Effector CD4-positive, alpha-beta T cell (primary cell): ENCODE data around the gene ERFE. TPM values are rescaled to one million over a fixed set of nuclear protein-coding genes. Genes with fewer than 3 reads are reported as not detected.
"Not testable (repeated sequence)": the region's sequence is repeated elsewhere in the genome, so short reads cannot be mapped to it uniquely, and the experiment has no call there.

ENCODE experiments used
- DNase-seq: peaks from one replicate; pipeline ENCODE4 v3.0.0-alpha.2; 2020
- total RNA-seq: gene quantifications from one replicate; lab custom pipeline; 2026; lab: John Stamatoyannopoulos, UW

Gene ERFE, protein sequence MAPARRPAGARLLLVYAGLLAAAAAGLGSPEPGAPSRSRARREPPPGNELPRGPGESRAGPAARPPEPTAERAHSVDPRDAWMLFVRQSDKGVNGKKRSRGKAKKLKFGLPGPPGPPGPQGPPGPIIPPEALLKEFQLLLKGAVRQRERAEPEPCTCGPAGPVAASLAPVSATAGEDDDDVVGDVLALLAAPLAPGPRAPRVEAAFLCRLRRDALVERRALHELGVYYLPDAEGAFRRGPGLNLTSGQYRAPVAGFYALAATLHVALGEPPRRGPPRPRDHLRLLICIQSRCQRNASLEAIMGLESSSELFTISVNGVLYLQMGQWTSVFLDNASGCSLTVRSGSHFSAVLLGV
- not detected for total RNA-seq

DNA sequence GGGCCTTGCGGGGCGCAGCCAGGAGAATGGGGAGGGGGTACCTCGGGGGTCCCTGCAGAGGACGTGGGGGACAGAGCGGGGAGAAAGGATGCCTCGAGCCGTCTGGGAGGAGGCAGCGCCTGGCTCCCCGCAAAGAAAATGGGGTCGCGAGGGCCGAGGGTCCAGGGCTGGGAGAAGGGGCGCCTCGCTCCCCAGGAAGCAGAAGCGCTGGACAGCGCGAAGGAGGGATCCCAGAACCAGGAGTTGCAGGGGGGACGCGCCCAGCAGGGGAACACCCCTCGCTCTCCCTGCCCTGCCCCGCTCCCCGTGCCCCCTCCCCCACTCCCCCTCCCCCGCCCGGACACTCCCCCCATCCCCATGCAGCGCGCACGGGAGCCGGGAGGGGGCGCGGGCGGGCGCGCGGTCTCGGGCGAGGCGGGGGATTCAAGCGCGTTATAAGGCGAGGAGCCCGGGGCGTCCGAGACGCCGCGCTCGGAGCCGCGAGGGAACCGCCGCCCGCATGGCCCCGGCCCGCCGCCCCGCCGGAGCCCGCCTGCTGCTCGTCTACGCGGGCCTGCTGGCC, at the start of gene ERFE:
TSS of gene ERFE (plus strand) at position 462 of the 562 bp plus-strand sequence. CDS start at position 500, 38 bp downstream.
- no peak for DNase-seq

DNA sequence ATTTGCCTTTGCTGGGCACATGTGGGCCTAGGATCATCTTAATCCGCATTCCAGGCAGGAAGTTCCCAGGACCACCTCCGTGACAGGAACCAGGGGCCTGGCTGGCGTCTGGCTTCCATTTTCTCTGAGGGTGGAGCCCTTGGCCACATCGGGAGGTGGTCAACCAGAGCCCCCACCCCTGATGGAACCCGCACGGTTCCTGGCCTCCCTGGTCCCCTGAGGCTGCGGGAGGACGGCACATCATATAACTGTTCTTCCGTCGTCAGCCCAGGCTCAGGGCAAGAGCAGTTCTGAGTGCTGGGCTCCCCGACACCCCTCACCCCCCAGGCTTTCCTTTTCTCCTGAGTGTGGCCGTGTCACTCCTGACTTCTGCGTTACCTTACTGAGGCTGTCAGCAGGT, 45.2 kb upstream of the ERFE start:
- no peak for DNase-seq

DNA sequence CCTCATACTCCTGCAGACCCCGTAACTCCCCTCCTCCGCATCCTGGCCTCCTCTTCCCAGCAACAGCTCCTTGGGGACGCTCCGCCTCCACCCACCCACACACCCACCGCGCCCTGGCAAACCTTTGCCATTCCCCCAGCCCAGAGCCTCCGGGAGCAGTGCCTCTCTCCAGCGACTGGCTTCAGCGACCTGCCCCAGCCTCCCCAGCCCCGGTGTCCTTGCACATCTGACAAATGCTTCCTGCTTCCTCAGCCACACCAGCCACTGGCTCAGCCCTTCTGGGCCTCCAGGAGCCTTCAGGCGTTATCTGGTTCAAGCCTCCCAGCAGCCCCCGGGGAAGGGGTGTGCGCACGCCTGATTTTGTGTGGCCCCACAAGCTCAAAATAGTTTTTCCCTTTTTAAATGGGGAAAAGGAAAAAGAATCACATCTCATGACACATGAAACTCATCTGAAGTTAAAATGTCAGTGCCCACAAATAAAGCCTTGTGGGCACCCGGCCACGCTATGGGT, 44.4 kb upstream of the ERFE start:
- DNase-seq: no peak

DNA sequence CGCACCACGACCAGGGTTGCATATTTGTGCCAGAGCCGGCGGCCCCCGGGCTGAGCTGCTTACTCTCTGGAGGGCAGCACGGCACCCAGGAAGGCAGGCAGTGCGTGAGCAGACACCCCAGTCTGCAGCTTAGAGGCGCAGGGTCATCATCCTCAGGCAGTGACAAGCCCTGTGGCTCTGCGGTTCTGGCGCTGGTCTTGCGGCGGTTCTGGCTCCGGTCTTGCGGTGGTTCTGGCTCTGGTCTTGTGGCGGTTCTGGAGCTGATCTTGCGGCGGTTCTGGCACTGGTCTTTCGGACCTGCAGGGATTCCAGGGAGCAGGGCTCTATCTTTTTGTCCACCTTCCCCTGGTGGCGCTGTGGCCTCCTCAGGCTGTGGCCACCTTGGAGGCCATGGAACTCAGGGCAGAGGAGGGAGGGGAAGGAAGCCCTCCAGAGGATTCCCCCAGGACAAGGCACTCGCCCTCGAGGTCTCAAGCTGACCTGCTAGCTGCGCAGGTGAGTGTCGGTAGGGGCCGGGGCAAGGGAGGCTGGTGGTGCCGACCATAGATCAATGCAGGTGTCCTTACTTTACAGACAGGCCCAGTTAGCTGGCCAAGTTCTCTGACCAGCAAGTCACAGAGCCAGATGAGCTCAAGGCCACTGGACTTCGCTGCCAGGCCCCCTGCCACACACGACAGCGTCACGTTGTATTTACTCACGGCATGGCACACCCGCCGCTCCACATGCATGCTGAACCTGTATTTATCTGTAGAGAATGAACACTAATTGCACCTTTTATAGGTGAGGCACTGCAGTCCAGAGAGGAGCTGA, 43.7 kb upstream of the ERFE start:
- no peak for DNase-seq

DNA sequence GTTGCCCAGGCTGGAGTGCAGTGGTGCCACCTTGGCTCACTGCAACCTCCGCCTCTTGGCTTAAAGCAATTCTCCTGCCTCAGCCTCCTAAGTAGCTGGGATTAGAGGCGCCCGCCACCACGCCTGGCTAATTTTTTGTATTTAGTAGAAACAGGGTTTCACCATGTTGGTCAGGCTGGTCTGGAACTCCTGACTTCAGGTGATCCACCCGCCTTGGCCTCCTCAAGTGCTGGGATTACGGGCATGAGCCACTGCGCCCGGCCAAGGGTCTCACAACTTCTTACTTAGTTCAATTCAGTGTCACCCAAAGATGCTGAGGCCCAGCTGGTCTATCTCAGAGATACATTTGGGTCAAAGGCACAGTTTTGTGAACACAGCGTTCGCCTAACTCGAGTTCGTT, 43.1 kb upstream of the ERFE start:
- DNase-seq: not testable (repeated sequence)

DNA sequence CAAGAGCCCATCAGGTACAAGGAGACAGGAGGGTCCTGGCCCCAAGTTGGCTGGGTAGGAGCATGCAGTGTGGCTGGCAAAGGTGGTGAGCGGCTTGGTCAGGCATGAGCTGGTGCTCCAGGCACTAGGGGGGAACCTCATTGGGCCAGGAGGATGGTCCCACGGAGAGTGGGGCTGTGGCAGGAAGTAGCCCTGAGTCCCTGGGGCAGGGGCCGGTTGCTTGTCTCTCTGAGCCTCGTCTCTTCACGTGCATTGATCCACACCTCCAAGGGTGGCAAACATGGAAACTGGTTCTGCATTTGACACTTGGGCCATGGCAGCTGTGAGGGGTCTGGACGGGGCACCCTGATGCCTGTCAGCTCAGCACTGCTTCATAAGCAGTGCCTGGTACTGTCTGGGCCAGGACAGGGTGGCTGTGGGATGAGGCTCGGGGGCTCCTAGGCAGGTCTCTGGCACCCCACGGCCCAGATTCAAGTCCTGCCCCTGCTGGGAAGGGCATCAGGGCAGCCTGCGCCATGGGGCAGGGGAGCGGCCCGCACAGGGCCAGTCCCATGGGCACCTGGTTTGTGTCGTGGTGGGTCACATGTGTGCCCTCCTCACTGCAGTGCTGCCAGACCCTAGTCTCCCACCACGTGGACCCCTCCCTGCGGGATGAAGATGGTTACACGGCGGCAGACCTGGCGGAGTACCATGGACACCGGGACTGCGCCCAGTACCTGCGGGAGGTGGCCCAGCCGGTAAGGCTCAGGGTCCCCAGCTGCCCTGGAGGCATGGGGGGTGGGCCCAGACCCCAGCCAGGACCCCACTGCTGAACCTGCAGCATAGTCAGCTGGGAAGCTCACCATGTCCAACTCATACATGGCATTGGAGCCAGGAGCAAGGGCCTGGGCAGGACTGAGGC, 42.2 kb upstream of the ERFE start:
- DNase-seq: no peak

DNA sequence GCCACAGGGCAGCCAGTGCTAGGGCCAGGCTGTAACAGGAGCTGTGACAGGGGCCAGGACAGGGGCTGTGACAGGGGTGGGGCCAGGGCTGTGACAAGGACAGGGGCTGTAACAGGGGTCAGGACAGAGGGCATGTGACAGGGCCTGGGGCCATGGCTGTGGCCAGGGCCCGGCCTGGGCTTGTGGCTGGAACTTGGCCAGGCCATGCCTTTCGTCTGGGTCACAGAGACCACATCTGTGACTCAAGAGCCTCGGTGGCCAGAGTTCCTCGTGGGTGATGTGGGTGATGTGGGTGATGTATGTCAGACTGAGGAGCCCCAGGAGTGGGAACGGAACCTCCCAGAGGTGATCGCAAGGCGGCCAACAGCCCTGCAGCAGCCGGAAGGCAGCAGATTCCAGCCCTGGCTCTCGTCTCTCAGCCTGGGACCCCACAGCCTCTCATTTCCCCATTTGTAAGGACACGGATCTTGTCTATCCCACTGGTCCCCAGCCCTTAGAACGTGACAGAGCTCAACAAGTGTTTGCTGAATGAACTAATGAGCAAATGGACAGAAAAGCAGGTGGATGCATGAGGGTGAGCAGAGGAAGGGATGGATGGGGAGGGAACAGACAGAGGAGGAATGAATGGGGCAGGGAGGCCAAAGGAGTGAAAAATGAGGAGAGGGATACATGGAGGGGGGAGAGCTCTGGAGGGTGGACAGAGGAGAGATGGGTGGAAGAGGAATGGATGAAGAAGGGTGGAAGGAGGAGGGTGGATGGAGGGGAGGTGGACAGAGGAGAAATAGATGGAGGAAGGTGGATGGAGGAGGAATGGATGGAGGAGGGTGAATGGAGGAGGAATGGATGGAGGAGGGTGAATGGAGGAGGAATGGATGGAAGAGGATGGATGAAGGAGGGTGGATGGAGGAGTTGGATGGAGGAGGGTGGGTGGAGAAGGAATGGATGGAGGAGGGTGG, 41.3 kb upstream of the ERFE start:
- no peak for DNase-seq

DNA sequence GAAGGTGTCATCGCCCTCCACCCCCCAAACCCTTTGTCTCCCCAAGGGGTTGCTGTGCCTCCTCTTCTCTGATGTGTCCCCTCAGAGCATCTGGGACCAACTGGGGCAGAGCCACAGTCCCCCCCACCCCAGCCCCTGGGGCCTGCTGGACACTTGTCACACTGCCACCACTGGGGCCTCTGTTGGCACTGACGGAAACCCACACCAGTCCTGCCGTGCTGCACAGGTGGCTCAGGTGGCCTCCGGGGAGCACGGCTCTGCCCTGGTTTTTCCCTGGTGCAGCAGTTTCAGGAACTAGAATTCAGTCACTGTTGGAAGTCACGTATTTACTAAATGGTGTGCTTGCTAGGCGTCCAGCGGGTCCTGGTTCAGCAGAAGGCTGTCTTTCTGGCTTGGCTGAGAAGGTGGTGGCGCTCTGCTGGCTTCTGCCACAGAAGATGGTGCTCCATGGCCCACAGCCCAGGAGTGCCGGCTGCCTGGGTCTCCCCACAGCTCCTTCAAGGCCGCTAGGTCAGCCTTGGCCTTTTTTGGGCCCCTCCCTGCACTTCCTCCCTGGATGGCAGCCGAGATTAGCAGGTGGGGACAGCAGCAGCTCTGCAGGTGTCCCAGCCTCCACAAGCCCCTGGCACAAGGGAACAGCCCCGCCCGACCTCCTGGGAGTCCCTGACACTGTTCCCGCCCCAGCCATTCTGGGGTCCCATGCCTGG, 38.9 kb upstream of the ERFE start:
- no peak for DNase-seq

DNA sequence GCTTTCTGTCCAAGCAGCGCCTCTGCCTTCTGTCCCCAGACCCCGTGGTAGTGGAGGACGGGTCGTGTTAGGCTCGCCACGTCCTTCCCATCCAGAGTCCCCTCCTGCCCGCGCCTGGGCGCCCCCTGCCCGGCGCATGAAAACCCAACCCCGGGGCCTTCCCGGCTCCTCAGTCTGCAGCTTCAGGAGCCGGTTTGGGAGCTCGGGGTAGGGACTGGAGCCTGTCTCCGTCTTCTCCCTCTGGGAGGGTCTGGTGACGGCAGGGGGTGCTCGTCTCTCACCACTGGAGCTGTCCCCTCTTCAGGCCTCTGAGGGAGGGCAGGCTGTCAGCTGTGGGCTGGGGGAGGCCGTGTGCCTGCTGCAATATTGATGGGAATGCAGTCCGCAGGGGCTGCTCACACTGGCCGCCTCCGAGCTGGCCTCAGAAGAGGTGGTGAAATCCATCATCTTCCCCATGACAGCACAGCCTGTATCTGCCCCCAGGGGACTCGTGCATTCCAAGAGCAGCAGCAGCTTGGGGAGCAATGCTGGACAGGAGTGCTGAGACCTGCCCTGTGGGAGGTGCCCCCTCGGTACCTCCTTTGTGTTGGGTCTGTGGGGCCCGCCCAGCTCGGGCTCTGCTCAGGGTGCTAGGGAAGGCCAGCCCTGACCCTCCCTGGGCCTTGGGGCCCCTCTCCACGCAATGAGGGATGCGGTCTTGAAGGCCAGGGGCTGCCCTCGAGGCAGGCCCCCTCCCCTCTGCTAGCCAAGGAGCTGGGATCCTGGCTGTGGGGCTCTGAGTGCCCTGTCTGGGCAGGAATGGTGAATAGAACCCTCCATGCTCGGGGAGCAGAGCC, 38.1 kb upstream of the ERFE start:
- no peak for DNase-seq

DNA sequence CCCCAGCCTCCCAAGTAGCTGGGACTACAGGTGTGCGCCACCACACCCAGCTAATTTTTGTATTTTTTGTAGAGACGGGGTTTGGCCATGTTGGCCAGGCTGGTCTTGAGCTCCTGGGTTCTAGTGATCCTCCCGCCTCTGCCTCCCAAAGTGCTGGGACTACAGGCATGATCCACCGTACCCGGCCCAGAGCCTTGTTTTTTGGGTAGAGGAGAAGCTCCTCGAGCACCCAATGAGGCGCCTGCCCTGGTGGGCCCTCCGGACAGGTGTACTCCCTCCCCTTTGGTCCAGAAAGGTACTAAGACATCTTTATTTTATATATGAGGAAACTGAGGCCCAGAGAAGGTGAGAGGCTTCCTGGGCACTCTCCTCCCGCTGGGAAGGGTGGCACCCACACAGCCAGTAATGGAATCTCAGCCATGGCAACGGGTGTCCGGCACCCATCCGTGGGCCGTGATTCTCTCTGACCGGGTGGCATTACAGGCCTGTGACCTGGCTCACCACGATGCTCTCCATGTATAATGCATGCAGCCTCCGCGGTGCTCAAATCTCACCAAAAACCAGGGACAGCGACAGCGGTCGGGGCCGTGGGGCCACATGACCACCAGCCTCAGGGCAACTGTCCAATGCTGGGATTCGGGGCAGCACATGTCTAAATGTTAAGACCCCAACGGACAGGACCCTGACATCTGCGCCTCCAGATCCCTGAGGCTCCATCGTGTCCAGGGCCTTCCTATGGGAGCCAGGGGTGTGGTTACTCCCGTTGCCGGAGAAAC, 37.1 kb upstream of the ERFE start:
- DNase-seq: no peak

DNA sequence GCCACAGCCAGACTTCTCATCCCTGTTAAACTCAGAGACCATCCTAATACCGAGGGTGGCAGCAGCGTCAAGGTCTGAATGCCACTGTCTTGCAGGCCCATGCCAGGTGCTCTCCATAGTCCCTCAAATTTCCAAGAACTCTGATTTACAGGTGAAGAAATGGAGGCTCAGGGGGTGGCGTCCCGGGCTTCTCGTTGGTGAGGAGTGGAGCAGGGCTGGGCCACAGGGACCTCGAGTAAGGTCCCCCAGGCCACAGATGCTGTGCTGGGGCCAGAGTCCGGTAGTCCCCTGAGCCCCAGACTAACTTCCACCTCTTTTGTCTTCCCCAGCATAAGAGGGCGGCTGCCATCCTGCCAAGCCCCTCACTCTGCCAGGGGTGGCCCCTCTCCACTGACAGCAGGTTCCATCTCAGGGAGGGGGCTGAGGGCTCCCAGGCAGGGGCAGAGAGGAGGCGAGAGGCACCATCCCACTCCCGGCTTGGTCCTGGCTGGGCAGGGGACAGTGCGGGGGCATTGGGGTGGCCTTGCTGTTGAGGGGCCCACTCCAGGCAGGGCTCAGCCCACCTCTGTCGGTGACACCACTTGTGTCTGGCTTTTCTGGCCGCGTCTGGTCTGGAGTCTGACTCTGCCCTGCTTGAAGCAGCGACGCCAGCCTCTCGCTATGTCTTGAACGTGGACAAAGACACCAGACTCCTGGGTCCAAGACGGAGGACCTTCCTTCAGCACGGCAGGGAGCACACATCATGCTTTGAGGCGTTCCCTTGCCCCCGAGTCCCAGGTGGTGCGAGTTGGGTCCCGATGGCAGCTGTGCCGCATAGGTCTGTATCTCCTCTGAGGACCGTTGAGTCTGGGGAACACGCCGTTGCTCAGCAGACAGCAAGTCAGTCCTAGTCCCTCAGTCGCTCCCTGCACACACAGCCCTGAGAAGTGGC, 36.2 kb upstream of the ERFE start:
- no peak for DNase-seq

DNA sequence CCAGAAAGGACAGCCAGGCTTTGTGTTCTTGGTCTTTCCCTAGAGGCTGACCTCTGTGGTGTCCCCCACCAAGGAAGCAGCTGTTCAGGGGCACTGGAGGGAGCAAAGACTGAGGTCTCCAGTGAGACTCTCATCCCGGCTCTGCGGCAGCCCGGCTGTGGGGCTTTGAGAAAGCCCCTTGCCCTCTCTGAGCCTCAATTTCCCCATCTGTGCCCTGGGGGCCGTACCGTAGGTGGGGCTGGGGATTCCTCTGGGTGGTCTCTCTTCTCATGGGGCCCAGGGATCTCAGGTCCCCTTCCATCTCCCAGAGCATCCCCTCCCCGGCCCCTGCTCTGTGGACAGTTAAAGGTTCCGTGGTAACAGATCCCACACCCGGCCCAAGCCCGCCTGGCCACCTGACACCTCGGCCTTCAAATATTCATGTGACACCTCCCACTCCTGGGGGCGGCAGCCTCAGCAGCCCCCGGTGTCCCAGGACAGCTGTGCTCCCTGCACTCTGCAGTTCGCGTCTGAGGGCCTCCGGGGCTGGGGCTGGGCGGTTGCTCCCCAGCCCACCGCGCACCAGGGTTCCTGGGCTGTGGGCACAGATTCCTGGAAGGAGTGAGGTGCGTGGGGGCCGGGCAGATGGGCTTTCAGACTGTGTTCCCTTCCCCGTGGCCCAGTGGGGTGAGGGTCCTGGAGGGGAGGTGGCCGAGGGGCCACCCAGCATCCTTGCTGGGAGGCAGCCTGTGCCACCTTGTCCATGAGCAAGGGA, 35.4 kb upstream of the ERFE start:
- no peak for DNase-seq

DNA sequence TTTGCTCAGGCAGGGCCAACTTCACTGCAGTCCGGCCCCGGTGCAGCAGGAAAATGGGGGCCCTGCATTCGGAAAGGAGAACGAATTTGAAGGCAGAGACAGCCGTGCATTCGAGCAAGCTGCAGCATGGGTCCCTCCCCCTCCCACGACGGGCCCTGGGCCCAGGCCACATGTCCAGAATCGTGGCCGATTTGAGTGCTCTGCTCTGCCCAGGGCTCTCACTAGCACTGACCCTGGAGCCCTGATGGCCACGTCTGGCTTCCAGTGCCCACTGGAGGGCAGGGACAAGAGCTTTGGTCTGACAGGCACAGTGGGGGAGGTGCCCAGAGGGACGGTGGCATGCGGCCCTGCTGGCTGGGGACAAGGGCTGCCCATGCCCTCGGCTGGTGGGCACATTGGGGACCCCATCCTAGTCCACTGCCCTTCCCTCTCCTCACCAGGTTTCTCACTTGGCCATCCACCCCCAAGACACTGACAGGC, 34.7 kb upstream of the ERFE start:
- DNase-seq: no peak

DNA sequence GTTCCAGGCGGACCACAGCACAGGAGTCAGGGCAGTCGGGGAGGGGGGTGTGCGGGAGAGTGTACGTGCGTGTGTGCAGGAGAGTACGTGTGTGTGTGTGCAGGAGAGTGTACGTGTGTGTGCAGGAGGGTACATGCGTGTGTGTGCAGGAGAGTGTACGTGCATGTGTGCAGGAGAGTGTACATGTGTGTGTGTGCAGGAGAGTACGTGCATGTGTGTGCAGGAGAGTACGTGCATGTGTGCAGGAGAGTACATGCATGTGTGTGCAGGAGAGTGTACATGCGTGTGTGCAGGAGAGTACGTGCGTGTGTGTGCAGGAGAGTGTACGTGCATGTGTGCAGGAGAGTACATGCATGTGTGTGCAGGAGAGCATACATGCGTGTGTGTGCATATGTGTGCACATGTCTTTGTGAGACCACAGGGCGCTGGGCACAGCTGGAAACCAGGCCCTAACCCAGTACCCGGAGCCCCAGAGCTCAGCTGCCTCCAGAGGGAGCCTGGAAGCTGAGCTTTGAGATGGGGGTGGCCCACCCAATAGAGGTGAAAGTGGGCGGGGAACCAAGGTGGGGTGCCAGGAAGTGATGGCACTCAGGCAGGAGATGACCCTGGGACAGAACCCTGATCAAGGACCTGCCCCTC, 34.2 kb upstream of the ERFE start:
- DNase-seq: no peak

DNA sequence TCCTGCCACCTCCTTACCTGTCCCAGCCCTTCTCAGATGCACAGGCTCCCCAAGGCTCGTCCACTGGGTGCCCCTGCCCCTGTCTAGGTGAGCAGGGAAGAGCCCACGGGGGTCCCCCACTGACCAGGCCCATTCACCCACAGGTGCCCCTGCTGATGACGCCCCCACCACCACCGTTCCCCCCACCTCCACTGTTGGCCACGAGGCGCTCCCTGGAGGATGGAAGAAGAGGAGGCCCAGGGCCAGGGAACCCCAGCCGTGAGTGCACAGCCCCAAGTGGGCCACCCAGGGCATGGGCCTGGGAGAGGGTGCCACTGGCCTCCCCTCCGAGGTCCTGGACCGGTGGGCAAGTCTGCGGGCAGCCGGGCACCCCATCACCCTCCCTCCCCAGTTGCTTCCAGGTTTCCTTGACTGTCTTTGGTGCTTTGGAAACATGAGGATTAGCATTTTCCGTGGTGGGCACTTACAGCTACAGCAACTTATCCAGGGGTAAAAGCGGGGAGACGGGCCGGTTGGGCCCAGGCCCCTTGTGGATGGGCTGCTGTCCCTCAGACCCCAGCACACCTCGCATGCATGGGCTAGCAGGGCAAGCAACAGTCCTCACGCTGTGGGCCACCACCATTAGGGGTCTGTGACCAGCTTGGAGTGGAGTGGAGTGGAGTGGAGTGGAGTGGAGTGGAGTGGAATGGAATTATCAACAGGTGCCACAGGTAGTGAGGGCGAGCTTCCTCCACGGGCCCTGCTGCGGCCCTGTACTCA, 33.5 kb upstream of the ERFE start:
- DNase-seq: no peak
